GM12878 (cell line): ENCODE results near the gene ZNF180. TPM values are rescaled to one million over a fixed set of nuclear protein-coding genes. Genes with fewer than 3 reads are reported as not detected.

Source experiments
- ATAC-seq: fragments of 200-7000 bp; cut with Tn5 transposase; 3 replicates; pipeline ENCODE4 v1.9.1; 2020; ENCODE audit warnings: mild to moderate bottlenecking, moderate library complexity
- BruUV-seq: library from RNA; stranded (reverse); fragments of 400-500 nt; replicated peaks from 2 replicates; lab custom pipeline; 2021; lab: Mats Ljungman, UMichigan
- CTCF ChIA-PET: fragments of 300-600 bp; sonication (Branson Sonifier 250); formaldehyde crosslinking; extraction: SDS; loops from one replicate; lab custom pipeline; 2021; ENCODE audit warnings: inconsistent platforms; lab: Yijun Ruan, JAX
- POLR2A ChIA-PET: fragments of 350-600 bp; formaldehyde crosslinking; extraction: SDS; loops from one replicate; lab custom pipeline; 2021; ENCODE audit warnings: inconsistent platforms; lab: Charles Lee
- RAD21 ChIA-PET: fragments of 300-600 bp; sonication (Branson Sonifier 250); formaldehyde crosslinking; loops from one replicate; lab custom pipeline; 2023; ENCODE audit warnings: antibody characterized with exemption; ENCODE audit not compliant: unreplicated experiment; lab: Charles Lee
- SMC1A ChIA-PET: fragments of 300-600 bp; sonication (Branson Sonifier 250); formaldehyde crosslinking; loops from one replicate; lab custom pipeline; 2023; ENCODE audit not compliant: unreplicated experiment, uncharacterized antibody; lab: Charles Lee
- DNase-seq: peaks from one replicate; pipeline ENCODE4 v3.0.0-alpha.2; 2011; ENCODE audit warnings: low read depth, low spot score
- FAIRE-seq: peaks from 3 replicates; lab custom pipeline; 2011; peaks lifted over from hg19 to GRCh38; lab: Jason Lieb, UNC
- H2AFZ ChIP-seq: 2 replicates; pipeline ENCODE4 v1.6.0; 2011; ENCODE audit warnings: low read depth, low read length, control low read depth; ENCODE audit not compliant: control insufficient read depth
- H3K27ac ChIP-seq: 2 replicates; pipeline ENCODE4 v1.5.1; 2011; ENCODE audit warnings: control low read depth; ENCODE audit not compliant: control insufficient read depth, insufficient read depth
- H3K27me3 ChIP-seq, 2 experiments: replicated peaks in 1 of 2; 2 replicates each; pipeline versions ENCODE4 v1.6.0 to v1.6.1; 2011; ENCODE audit warnings: low read length in 1 of 2; ENCODE audit not compliant: control insufficient read depth in 2 of 2, insufficient read depth in 2 of 2
- H3K36me3 ChIP-seq, 2 experiments: 2 replicates each; pipeline ENCODE4 v1.5.1; 2011; ENCODE audit warnings: low read length in 1 of 2; ENCODE audit not compliant: control insufficient read depth in 2 of 2, insufficient read depth in 2 of 2
- H3K4me1 ChIP-seq: 2 replicates; pipeline ENCODE4 v1.6.1; 2011; ENCODE audit warnings: mild to moderate bottlenecking, low read length, moderate library complexity, mixed read lengths; ENCODE audit not compliant: control insufficient read depth, insufficient read depth
- H3K4me2 ChIP-seq: 2 replicates; pipeline ENCODE4 v1.6.0; 2011; ENCODE audit warnings: control low read depth; ENCODE audit not compliant: control insufficient read depth, insufficient read depth
- H3K4me3 ChIP-seq: fragments of 200-600 bp; sonication (generic); 2 replicates; pipeline ENCODE4 v1.5.1; 2016
- H3K79me2 ChIP-seq: 2 replicates; pipeline ENCODE4 v1.6.0; 2011; ENCODE audit warnings: low read length; ENCODE audit not compliant: control insufficient read depth, insufficient read depth
- H3K9ac ChIP-seq: 2 replicates; pipeline ENCODE4 v1.8.0; 2011; ENCODE audit warnings: low read length, control low read depth, mixed read lengths; ENCODE audit not compliant: control insufficient read depth, insufficient read depth
- H3K9me3 ChIP-seq: replicated peaks from 3 replicates; pipeline ENCODE4 v1.5.1; 2011; ENCODE audit warnings: mild to moderate bottlenecking, low read length; ENCODE audit not compliant: control insufficient read depth, insufficient read depth
- H4K20me1 ChIP-seq: 2 replicates; pipeline ENCODE4 v1.6.0; 2011; ENCODE audit not compliant: control insufficient read depth, insufficient read depth
- CBX3 ChIP-seq: fragments of 200-600 bp; sonication (generic); IDR thresholded peaks from 2 replicates; pipeline ENCODE4 v1.6.1; 2016; ENCODE audit warnings: low read depth, borderline replicate concordance
- E4F1 ChIP-seq: fragments of 450-650 bp; IDR thresholded peaks from 2 replicates; pipeline ENCODE4 v1.6.1; 2018; ENCODE audit warnings: borderline replicate concordance, mild to moderate bottlenecking; ENCODE audit not compliant: partially characterized antibody
- FOXM1 ChIP-seq: IDR thresholded peaks from 2 replicates; pipeline ENCODE4 v1.6.1; 2012; ENCODE audit warnings: low read depth, mild to moderate bottlenecking, inconsistent platforms, low read length, moderate library complexity
- HDAC2 ChIP-seq: fragments of 200-600 bp; sonication (generic); IDR thresholded peaks from 2 replicates; pipeline ENCODE4 v1.6.1; 2017
- JUND ChIP-seq: IDR thresholded peaks from 2 replicates; pipeline ENCODE4 v1.6.1; 2012; ENCODE audit warnings: low read depth, mild to moderate bottlenecking, low read length, improper control_type of control experiment, moderate library complexity
- MEF2A ChIP-seq: IDR thresholded peaks from 2 replicates; pipeline ENCODE4 v1.6.1; 2011; ENCODE audit warnings: low read depth, mild to moderate bottlenecking, low read length, moderate library complexity; ENCODE audit not compliant: insufficient read depth
- PAX8 ChIP-seq: fragments of 450-650 bp; IDR thresholded peaks from 2 replicates; pipeline ENCODE4 v1.6.1; 2017; ENCODE audit warnings: mild to moderate bottlenecking, moderate library complexity
- SMARCA5 ChIP-seq: fragments of 450-650 bp; IDR thresholded peaks from 2 replicates; pipeline ENCODE4 v1.6.1; 2017; ENCODE audit warnings: mild to moderate bottlenecking
- STAT1 ChIP-seq: fragments of 450-650 bp; conservative IDR thresholded peaks from 2 replicates; pipeline ENCODE4 v1.6.1; 2014; ENCODE audit warnings: antibody characterized with exemption, mild to moderate bottlenecking
- STAT3 ChIP-seq: IDR thresholded peaks from 2 replicates; pipeline ENCODE4 v1.6.1; 2011; ENCODE audit warnings: low read depth, low read length, improper control_type of control experiment
- WGBS: methylation state at CpG from one replicate; pipeline ENCODE4 v1.1.6; 2016; ENCODE audit warnings: low lambda C conversion rate; ENCODE audit not compliant: insufficient replicate concordance, insufficient coverage; ENCODE audit errors: missing lambda C conversion rate; 5-methylcytosine and 5-hydroxymethylcytosine counted together
- in situ Hi-C: fragments of 300-500 bp; cut with MboI; formaldehyde crosslinking; loops from 9 replicates; pipeline ENCODE4 v1.14.3; 2018; ENCODE audit warnings: mixed read lengths
- intact Hi-C: fragments of 100-400 bp; cut with micrococcal nuclease; formaldehyde crosslinking; loops from one replicate; pipeline ENCODE4 v1.14.2; 2022; ENCODE audit not compliant: unreplicated experiment
- polyA plus RNA-seq, 11 experiments: library from polyadenylated mRNA; depleted of rRNA in 4 of 11; unstranded in 6 of 11; stranded (reverse) in 5 of 11; fragments of >200 nt; fragmentation: Nextera tagmentation in 4 of 11; fragmentation: Illumina TruSeq in 1 of 11; extraction: Ambion mirVana in 4 of 11; extraction: Trizol in 1 of 11; gene quantifications; 1 replicate in 1 of 11; 2 replicates in 10 of 11; pipeline versions ENCODE4 v1.2.1 to v1.2.3, GENCODE V29; 2011 to 2016; ENCODE audit warnings: inconsistent platforms in 2 of 11, missing spikeins in 2 of 11, low read depth in 1 of 11
- total RNA-seq, 4 experiments: library from RNA; depleted of rRNA in 3 of 4; stranded (reverse); fragments of >200 nt in 3 of 4; fragmentation: Illumina TruSeq in 1 of 4; extraction: Trizol in 1 of 4; gene quantifications; 2 replicates each; pipeline versions ENCODE4 v1.2.1 to v1.2.3, GENCODE V29; 2013 to 2021
- TF ChIP-seq, protein P1 (sequence below): IDR thresholded peaks from 2 replicates; pipeline ENCODE4 v1.6.1; 2011; ENCODE audit warnings: borderline replicate concordance, low read depth, mild to moderate bottlenecking, moderate library complexity, low read length; ENCODE audit not compliant: insufficient read depth, poor library complexity, severe bottlenecking
- TF ChIP-seq, protein P2 (sequence below): fragments of 450-650 bp; conservative IDR thresholded peaks from 2 replicates; pipeline ENCODE4 v1.6.1; 2017; ENCODE audit warnings: mild to moderate bottlenecking, moderate library complexity

Gene ZNF180
- total and polyA plus RNA-seq, 10 of the 15 experiments (the other 5 are each of a cell fraction or from before 2014, with no cell fraction given), result 1.6 to 9.0 (median 5.5) TPM

DNA sequence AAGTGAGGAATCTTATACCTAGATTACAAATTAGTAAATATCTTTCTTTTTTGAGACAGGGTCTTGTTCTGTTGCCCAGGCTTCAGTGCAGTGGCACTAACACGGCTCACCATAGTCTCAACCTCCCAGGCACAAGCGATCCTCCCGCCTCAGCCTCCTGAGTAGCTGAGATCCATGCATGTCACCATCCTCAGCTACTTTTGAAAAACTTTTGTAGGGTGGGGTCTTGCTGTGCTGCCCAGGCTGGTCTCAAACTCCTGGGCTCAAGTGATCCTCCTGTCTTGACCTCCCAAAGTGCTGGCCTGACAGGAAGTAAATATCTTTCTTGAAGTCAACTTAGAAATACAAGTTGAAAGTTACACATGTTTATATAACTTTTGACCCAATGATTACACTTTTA, 49.2 kb upstream of the ZNF180 start:
- ChIA-PET SMC1A (no interaction called here), RAD21 (no interaction called here), POLR2A (no interaction called here), CTCF (interaction anchor here (1.3 kb wide), 1 partner anchor 21 kb away, joined by 4 read pairs; no protein-coding TSS in a partner anchor)
- DNase-seq (no peak), ATAC-seq (no peak), FAIRE-seq (no peak)
- no peaks in the 10 kb centered on the region for H4K20me1 ChIP-seq
- H3K27ac ChIP-seq, result no peak overlapping the region
- TF ChIP-seq SMARCA5, result no peak
- no peak for TF ChIP-seq CBX3
- no peak for TF ChIP-seq FOXM1
- no peak for TF ChIP-seq HDAC2
- TF ChIP-seq, protein P1, sequence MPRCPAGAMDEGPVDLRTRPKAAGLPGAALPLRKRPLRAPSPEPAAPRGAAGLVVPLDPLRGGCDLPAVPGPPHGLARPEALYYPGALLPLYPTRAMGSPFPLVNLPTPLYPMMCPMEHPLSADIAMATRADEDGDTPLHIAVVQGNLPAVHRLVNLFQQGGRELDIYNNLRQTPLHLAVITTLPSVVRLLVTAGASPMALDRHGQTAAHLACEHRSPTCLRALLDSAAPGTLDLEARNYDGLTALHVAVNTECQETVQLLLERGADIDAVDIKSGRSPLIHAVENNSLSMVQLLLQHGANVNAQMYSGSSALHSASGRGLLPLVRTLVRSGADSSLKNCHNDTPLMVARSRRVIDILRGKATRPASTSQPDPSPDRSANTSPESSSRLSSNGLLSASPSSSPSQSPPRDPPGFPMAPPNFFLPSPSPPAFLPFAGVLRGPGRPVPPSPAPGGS, result no peak
- no peak for TF ChIP-seq JUND
- TF ChIP-seq, protein P2, sequence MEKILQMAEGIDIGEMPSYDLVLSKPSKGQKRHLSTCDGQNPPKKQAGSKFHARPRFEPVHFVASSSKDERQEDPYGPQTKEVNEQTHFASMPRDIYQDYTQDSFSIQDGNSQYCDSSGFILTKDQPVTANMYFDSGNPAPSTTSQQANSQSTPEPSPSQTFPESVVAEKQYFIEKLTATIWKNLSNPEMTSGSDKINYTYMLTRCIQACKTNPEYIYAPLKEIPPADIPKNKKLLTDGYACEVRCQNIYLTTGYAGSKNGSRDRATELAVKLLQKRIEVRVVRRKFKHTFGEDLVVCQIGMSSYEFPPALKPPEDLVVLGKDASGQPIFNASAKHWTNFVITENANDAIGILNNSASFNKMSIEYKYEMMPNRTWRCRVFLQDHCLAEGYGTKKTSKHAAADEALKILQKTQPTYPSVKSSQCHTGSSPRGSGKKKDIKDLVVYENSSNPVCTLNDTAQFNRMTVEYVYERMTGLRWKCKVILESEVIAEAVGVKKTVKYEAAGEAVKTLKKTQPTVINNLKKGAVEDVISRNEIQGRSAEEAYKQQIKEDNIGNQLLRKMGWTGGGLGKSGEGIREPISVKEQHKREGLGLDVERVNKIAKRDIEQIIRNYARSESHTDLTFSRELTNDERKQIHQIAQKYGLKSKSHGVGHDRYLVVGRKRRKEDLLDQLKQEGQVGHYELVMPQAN, result no peak
- no peak for TF ChIP-seq E4F1
- no peak for TF ChIP-seq MEF2A
- TF ChIP-seq STAT1, result no peak
- no peak for TF ChIP-seq PAX8
- no peak for TF ChIP-seq STAT3
- in situ Hi-C loops (no loop called here), intact Hi-C loops (no loop called here)
- H3K79me2 ChIP-seq, result no peaks in the 10 kb centered on the region
- BruUV-seq, result no TSS peak
- H3K9me3 ChIP-seq, result no peaks in the 10 kb centered on the region; the same call in 2 of the 3 replicates
- H3K4me1 ChIP-seq, result no peaks in the 10 kb centered on the region
- no peak overlapping the region for H2AFZ ChIP-seq
- H3K4me2 ChIP-seq, result no peak overlapping the region
- H3K27me3 ChIP-seq, result no peaks in the 10 kb centered on the region
- no peak overlapping the region for H3K9ac ChIP-seq
- H3K36me3 ChIP-seq, result no peaks in the 10 kb centered on the region
- whole genome bisulfite sequencing, result 59% methylated on average over 3 of the region's 3 CpGs
- H3K4me3 ChIP-seq, result no peak overlapping the region
